Thymus (tissue), 11 donors: Measurements from ENCODE around the gene RIMS3. TPM values are rescaled to one million over a fixed set of nuclear protein-coding genes. Genes with fewer than 3 reads are reported as not detected.

Source experiments
- DNase-seq, 9 donors: peaks; one replicate each; pipeline ENCODE4 v3.0.0-alpha.2; 2013; ENCODE audit warnings: low spot score in 9 of 9, low read depth in 6 of 9, missing footprints in 1 of 9
- H3K27ac ChIP-seq, 2 donors: one replicate each; pipeline ENCODE4 v1.5.1; 2013; ENCODE audit warnings: control low read depth in 1 of 2, low read depth in 1 of 2, low read length in 1 of 2, mild to moderate bottlenecking in 1 of 2, moderate library complexity in 1 of 2
- H3K27me3 ChIP-seq, 2 donors: one replicate each; pipeline ENCODE4 v1.5.1; 2013; ENCODE audit warnings: low read length in 1 of 2; ENCODE audit not compliant: control insufficient read depth in 2 of 2, insufficient read depth in 1 of 2
- H3K36me3 ChIP-seq, 2 donors: one replicate each; pipeline ENCODE4 v1.5.1; 2013; ENCODE audit warnings: low read length in 1 of 2, mild to moderate bottlenecking in 1 of 2, moderate library complexity in 1 of 2; ENCODE audit not compliant: control insufficient read depth in 2 of 2, insufficient read depth in 2 of 2
- H3K4me1 ChIP-seq, 2 donors: one replicate each; pipeline ENCODE4 v1.5.1; 2013; ENCODE audit warnings: low read length in 2 of 2; ENCODE audit not compliant: control insufficient read depth in 2 of 2, insufficient read depth in 2 of 2
- H3K4me3 ChIP-seq, 2 donors: one replicate each; pipeline ENCODE4 v1.5.1; 2013; ENCODE audit warnings: low read length in 2 of 2, control low read depth in 1 of 2, mild to moderate bottlenecking in 1 of 2
- H3K9me3 ChIP-seq, 2 donors: one replicate each; pipeline ENCODE4 v1.5.1; 2013; ENCODE audit warnings: low read length in 1 of 2, mild to moderate bottlenecking in 1 of 2; ENCODE audit not compliant: control insufficient read depth in 2 of 2, insufficient read depth in 1 of 2
- WGBS: extraction: QIAGEN DNeasy Blood & Tissue Kit; methylation state at CpG from one replicate; pipeline ENCODE4 v1.1.7; 2013; 5-methylcytosine and 5-hydroxymethylcytosine counted together
- polyA plus RNA-seq: library from polyadenylated mRNA; stranded (reverse); fragments of 200-250 nt; gene quantifications from one replicate; pipeline ENCODE4 v1.2.3, GENCODE V29; 2013
- total RNA-seq: library from RNA; stranded (reverse); fragments of 120-200 nt; gene quantifications from one replicate; pipeline ENCODE4 v1.2.4, GENCODE V29; 2013
- donor health status: healthy.

Gene RIMS3
- total and polyA plus RNA-seq, 2 donors: 2.1 to 3.8 TPM

DNA sequence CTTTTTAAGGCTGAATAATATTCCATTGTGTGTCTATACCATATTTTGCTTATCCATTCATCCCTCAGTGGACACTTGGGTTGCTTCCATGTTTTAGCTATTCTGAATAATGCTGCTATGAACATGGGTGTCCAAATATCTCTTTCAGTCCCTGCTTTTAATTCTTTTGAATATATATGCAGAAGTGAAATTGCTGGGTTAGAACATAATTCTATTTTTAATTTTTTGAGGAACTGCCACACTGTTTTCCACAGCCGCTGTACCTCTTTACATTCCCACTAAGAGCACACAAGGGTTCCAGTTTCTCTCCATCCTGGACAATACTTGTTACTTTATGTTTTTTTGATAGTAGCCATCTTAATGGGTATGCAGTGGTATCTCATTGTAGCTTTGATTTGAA is 65.6 kb downstream of the RIMS3 start:
- Histone ChIP-seq H3K4me1 (no peaks in the 10 kb centered on the region), H3K36me3 (no peaks in the 10 kb centered on the region), H3K27ac (no peak overlapping the region), H3K4me3 (no peak overlapping the region), H3K27me3 (no peaks in the 10 kb centered on the region), H3K9me3 (peaks cover 0 to 4% of the 10 kb centered on the region in 2 donors)
- WGBS: 95% methylated on average over 1 of the region's 1 CpG
- DNase-seq: no peak

DNA sequence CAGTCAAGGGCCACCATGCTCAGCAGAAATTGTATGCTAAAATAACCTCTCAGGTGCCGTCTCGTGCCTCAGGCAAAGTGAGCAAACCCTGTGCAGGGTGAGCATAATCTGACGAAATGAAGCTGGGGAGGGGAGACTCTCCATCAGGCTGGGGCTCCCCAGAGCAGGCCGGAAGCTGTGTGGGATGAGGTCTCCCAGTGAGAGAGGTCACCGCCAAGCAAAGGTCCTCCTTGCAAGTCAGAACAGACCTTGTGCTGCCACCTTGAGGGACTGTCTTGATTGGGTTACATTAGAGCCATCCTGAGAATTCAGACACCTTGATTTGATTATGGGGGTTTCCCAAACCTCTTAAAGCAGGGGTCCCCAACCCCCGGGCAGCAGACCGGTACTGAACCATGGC is 69.9 kb downstream of the RIMS3 start:
- 95% methylated on average over 7 of the region's 7 CpGs for WGBS
- Histone ChIP-seq H3K36me3 (no peaks in the 10 kb centered on the region), H3K27ac (no peak overlapping the region), H3K27me3 (no peaks in the 10 kb centered on the region), H3K4me1 (peaks cover 0 to 2% of the 10 kb centered on the region in 2 donors), H3K9me3 (peaks cover 0 to 4% of the 10 kb centered on the region in 2 donors), H3K4me3 (no peak overlapping the region)
- DNase-seq: no peak

DNA sequence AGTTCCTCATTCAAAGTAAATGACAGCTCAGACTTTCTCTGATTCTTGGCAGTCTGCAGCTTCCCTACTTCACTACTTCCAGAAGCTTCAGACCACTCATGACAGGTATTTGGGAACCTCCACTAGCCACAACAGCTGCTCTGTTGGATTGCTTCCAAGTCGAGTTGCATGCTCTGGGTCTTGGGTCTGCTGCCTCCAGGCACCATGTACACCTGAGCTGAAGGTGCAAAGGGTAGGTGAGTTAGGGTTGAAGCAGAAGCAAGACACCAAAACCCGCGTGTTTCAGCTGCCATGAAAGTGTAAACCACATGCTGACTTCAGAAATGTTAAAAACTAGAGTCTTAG is 71.3 kb downstream of the RIMS3 start:
- Histone ChIP-seq H3K36me3 (no peaks in the 10 kb centered on the region), H3K27me3 (no peaks in the 10 kb centered on the region), H3K9me3 (peaks cover 0 to 4% of the 10 kb centered on the region in 2 donors), H3K4me1 (peaks cover 0 to 2% of the 10 kb centered on the region in 2 donors), H3K4me3 (no peak overlapping the region), H3K27ac (no peak overlapping the region)
- no peak for DNase-seq
- WGBS: 70% methylated on average over 3 of the region's 3 CpGs

DNA sequence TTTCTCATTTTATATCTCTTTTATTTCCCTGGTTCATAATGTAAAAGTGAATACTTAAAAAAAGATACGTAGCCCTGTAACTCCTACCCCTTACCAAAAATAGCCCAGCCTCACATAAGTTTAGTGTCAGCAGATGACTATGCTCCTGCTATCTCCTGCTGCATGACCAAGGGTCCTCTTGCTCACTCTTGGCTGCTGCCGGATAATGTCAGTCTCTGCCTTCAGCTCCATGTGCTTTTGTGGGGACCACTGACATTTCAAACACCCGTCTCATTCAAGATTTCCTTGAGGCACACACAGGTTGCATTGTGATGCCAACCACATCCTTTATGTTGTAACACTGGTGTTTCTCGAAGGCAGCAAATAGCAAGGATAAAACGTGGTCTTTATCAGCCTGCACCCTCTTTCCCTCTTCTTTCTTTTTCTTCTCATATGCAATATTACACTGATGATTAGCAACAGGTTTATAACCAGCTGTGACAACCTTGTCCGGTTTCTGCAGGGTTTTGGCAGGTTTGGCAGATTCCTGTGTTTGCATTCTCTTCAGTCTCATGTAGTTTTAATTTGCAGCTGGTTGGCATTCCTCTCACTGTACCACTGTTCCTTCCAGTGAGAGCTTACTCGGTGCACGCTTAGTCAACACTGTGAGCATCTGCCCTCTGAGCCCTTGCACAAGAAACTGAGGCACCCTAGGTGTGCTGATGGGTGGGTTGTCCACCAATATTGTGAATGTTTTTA is 71.9 kb downstream of the RIMS3 start:
- Histone ChIP-seq H3K27me3 (no peaks in the 10 kb centered on the region), H3K36me3 (no peaks in the 10 kb centered on the region), H3K27ac (no peak overlapping the region), H3K4me1 (peaks cover 0 to 2% of the 10 kb centered on the region in 2 donors), H3K9me3 (peaks cover 0 to 4% of the 10 kb centered on the region in 2 donors), H3K4me3 (no peak overlapping the region)
- 39% methylated on average over 8 of the region's 8 CpGs for WGBS
- DNase-seq: peak in 2 of 9 donors; percentile 8 to 12

DNA sequence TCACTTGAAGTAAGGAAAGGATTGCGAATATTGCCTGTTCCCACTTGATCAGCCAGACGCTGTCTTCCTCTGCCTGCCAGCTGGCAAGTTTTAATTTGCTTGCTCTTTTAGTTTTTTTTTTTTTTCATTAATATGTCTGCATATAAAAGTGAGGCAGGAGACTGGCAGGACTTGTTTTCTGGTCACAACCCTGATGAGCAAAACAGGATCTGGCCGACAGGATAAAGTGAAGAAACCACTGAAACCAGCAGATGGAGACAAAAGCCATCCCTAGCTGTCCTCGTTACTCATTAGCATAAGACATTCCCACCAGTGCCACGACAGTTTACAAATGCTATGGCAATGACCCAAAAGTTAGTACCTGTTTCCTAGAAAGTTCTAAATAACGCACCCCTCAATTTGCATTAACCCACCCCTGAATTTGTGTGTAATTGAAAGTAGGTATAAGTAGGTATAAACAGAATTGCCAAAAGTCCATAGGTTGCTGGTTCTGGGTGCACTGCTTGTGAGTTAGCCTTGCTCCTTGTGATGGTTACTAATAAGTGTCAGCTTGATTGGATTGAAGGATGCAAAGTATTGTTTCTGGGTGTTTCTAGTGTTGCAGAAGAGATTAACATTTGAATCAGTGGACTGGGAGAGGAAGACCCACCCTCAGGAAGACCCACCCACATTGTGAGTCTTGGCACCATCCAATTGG is 73.2 kb downstream of the RIMS3 start:
- Histone ChIP-seq H3K27me3 (no peaks in the 10 kb centered on the region), H3K27ac (no peak overlapping the region), H3K36me3 (no peaks in the 10 kb centered on the region), H3K4me1 (peaks cover 0 to 2% of the 10 kb centered on the region in 2 donors), H3K9me3 (peaks cover 0 to 4% of the 10 kb centered on the region in 2 donors), H3K4me3 (no peak overlapping the region)
- WGBS: 46% methylated on average over 6 of the region's 6 CpGs
- peak in 2 of 9 donors; percentile 30 to 39 for DNase-seq

DNA sequence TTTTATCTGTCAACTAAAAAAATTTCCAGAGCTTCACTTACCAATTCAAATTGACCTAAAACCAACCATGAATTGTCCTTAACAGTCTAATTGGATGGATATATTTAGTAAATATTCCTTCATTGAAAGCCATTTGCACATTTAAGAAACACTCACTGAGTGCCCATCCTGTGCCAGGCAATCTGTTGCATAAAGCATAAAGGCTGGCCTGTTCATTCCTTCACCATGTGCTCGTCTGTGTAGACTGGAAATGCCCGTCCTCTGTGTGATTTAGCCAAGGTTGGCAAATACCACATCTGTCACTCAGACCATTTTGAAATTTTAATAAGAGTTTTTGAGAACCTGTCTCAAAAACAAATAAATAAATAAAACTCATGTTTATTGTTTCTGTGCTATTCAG is 76.9 kb downstream of the RIMS3 start:
- Histone ChIP-seq H3K36me3 (no peaks in the 10 kb centered on the region), H3K4me3 (no peak overlapping the region), H3K27me3 (no peaks in the 10 kb centered on the region), H3K27ac (no peak overlapping the region), H3K4me1 (peaks cover 0 to 2% of the 10 kb centered on the region in 2 donors), H3K9me3 (no peaks in the 10 kb centered on the region)
- WGBS: 96% methylated on average over 2 of the region's 2 CpGs
- DNase-seq: no peak

DNA sequence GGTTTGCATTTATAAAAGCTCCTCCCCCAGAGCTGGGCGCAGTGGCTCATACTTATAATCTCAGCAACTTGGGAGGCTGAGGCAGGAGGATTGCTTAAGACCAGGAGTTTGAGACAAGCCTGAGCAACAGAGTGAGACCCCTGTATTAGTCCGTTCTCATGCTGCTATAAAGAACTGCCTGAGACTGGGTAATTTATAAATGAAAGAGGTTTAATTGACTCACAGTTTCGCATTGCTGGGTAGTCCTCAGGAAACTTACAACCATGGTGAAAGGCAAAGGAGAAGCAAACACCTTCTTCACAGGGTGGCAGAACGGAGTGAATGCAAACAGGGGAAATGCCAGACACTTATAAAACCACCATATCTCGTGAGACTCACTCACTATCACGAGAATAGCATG is 81.5 kb downstream of the RIMS3 start:
- 94% methylated on average over 6 of the region's 6 CpGs for WGBS
- H3K4me3 ChIP-seq: no peak overlapping the region
- H3K27me3 ChIP-seq: no peaks in the 10 kb centered on the region
- no peak overlapping the region for H3K27ac ChIP-seq
- H3K36me3 ChIP-seq: no peaks in the 10 kb centered on the region
- DNase-seq: no peak
- H3K9me3 ChIP-seq: no peaks in the 10 kb centered on the region
- H3K4me1 ChIP-seq: no peaks in the 10 kb centered on the region

DNA sequence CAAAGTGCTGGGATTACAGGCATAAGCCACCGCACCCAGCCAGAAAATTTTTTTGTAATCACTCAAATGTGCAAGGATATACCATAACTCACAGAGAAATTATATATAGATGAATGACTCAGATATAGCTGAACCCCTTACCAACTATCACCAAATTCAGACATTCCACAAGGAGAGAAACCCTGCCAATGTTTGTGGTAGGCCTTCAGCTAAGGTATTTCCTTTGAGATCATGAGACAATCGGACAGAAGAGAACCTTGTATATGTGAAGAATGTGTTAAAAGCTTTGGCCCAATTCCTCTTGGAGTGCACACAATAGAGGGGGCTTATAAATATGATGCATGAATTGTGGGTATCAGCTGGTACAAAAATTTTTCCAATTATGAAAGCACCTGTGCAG is 83.4 kb downstream of the RIMS3 start:
- DNase-seq: no peak
- Histone ChIP-seq H3K4me3 (no peak overlapping the region), H3K36me3 (no peaks in the 10 kb centered on the region), H3K27me3 (no peaks in the 10 kb centered on the region), H3K27ac (no peak overlapping the region), H3K4me1 (no peaks in the 10 kb centered on the region), H3K9me3 (no peaks in the 10 kb centered on the region)
- 96% methylated on average over 2 of the region's 2 CpGs for WGBS

DNA sequence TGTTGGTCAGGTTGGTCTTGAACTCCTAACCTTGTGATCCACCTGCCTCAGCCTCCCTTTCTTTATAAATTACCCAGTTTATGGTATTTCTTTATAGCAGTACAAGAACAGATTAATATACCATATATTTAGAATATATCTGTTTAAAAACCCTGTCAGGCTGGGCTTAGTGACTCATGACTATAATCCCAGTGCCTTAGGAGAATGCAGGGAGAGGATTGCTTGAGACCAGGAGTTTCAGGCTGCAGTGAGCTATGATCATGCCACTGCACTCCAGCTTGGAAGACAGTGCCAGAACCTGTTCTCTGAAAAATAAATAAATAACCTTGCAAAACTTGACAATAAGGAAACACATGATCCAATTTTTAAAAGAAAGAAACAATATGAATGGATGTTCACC is 90.1 kb downstream of the RIMS3 start:
- no peak for DNase-seq
- no peak overlapping the region for H3K4me3 ChIP-seq
- H3K27ac ChIP-seq: no peak overlapping the region
- H3K27me3 ChIP-seq: no peaks in the 10 kb centered on the region
- no peaks in the 10 kb centered on the region for H3K36me3 ChIP-seq
- H3K4me1 ChIP-seq: no peaks in the 10 kb centered on the region
- no peaks in the 10 kb centered on the region for H3K9me3 ChIP-seq
